PC-9 (cell line): ENCODE results near the gene SPATA31D4. TPM values are rescaled to one million over a fixed set of nuclear protein-coding genes. Genes with fewer than 3 reads are reported as not detected.

ENCODE experiments used
- BruUV-seq: library from RNA; stranded (reverse); fragments of 400-500 nt; replicated peaks from 2 replicates; lab custom pipeline; 2021; lab: Mats Ljungman, UMichigan
- CTCF ChIA-PET: fragments of 300-600 bp; sonication (Branson Sonifier 250); formaldehyde crosslinking; loops from one replicate; lab custom pipeline; 2022; ENCODE audit warnings: antibody characterized with exemption; lab: Charles Lee
- POLR2A ChIA-PET: fragments of 300-600 bp; sonication (Branson Sonifier 250); formaldehyde crosslinking; loops from one replicate; lab custom pipeline; 2022; ENCODE audit warnings: antibody characterized with exemption; ENCODE audit not compliant: unreplicated experiment; lab: Charles Lee
- DNase-seq, 2 experiments: peaks; one replicate each; pipeline versions ENCODE4 v3.0.0 to v3.0.0-alpha.2; 2015 to 2022; ENCODE audit warnings: mixed read lengths in 1 of 2
- H2AFZ ChIP-seq: fragments of 200-600 bp; sonication (generic); 2 replicates; pipeline ENCODE4 v1.8.1; 2017; ENCODE audit warnings: antibody characterized with exemption
- H3F3A ChIP-seq: fragments of 200-600 bp; sonication (generic); 2 replicates; pipeline ENCODE4 v1.8.1; 2017; ENCODE audit warnings: antibody characterized with exemption, mild to moderate bottlenecking, low read depth; ENCODE audit not compliant: insufficient read depth
- H3K27ac ChIP-seq: fragments of 200-600 bp; sonication (generic); 2 replicates; pipeline ENCODE4 v1.6.1; 2016; ENCODE audit warnings: mixed run types
- H3K27me3 ChIP-seq: fragments of 200-600 bp; sonication (generic); 2 replicates; pipeline ENCODE4 v1.6.1; 2016; ENCODE audit warnings: low read depth, mixed run types; ENCODE audit not compliant: insufficient read depth
- H3K36me3 ChIP-seq: fragments of 200-600 bp; sonication (generic); 2 replicates; pipeline ENCODE4 v1.6.1; 2016; ENCODE audit warnings: low read depth, mixed run types
- H3K4me1 ChIP-seq: fragments of 200-600 bp; sonication (generic); replicated peaks from 2 replicates; pipeline ENCODE4 v1.6.1; 2016; ENCODE audit warnings: mixed run types; ENCODE audit not compliant: insufficient read depth
- H3K4me2 ChIP-seq: fragments of 200-600 bp; sonication (generic); 2 replicates; pipeline ENCODE4 v1.6.1; 2017; ENCODE audit warnings: mixed run types
- H3K4me3 ChIP-seq: fragments of 200-600 bp; sonication (generic); 2 replicates; pipeline ENCODE4 v1.6.1; 2016; ENCODE audit warnings: mixed run types
- H3K79me2 ChIP-seq: fragments of 200-600 bp; sonication (generic); 2 replicates; pipeline ENCODE4 v1.6.1; 2017; ENCODE audit warnings: low read depth, mixed run types
- H3K9me2 ChIP-seq: fragments of 200-600 bp; sonication (generic); 2 replicates; pipeline ENCODE4 v1.8.1; 2017; ENCODE audit warnings: mild to moderate bottlenecking; ENCODE audit not compliant: insufficient read depth
- H3K9me3 ChIP-seq: fragments of 200-600 bp; sonication (generic); 2 replicates; pipeline ENCODE4 v1.8.1; 2016; ENCODE audit warnings: low read depth; ENCODE audit not compliant: insufficient read depth
- H4K20me1 ChIP-seq: fragments of 200-600 bp; sonication (generic); 2 replicates; pipeline ENCODE4 v1.8.1; 2017; ENCODE audit not compliant: insufficient read depth
- CTCF ChIP-seq: fragments of 200-600 bp; sonication (generic); conservative IDR thresholded peaks from 2 replicates; pipeline ENCODE4 v1.6.1; 2017; ENCODE audit warnings: mixed run types, antibody characterized with exemption, mild to moderate bottlenecking, moderate library complexity
- EZH2 ChIP-seq: fragments of 200-600 bp; sonication (generic); IDR thresholded peaks from 2 replicates; pipeline ENCODE4 v1.8.0; 2017; ENCODE audit warnings: antibody characterized with exemption, low read depth
- intact Hi-C: fragments of 100-400 bp; cut with micrococcal nuclease; formaldehyde crosslinking; loops from one replicate; pipeline ENCODE4 v1.10.0; 2022; ENCODE audit not compliant: unreplicated experiment
- total RNA-seq: library from RNA; stranded (reverse); gene quantifications from 2 replicates; pipeline ENCODE4 v1.2.3, GENCODE V29; 2021

Gene SPATA31D4
- total RNA-seq, 1 experiment from 2014 or later = not detected

DNA sequence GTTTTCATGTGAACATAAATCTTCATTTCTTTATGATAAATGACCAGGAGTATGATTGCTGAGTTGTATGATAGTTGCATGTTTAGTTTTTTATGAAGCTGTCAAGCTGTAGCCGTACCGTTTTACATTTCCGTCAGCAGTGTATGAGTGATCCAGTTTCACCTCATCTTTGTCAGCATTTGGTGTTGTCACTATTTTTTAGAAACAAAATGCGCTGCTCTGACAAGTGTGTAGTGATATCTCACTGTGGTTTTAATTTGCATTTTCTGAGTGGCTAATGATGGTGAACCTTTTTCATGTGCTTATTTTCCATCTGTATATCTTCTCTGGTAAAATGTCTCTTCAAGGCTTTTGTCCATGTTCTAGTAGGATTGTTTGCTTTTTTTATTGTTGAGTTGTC, 53.7 kb downstream of the SPATA31D4 start:
- no peaks in the 10 kb centered on the region for H3K27me3 ChIP-seq
- H3K27ac ChIP-seq = no peak overlapping the region
- H4K20me1 ChIP-seq = no peaks in the 10 kb centered on the region
- H2AFZ ChIP-seq = no peak overlapping the region
- H3K9me3 ChIP-seq = no peaks in the 10 kb centered on the region
- intact Hi-C loops = no loop called here
- H3K4me3 ChIP-seq = no peak overlapping the region
- no peaks in the 10 kb centered on the region for H3K79me2 ChIP-seq
- H3K4me2 ChIP-seq = no peak overlapping the region
- ChIA-PET POLR2A (interaction anchor here (0.7 kb wide), 1 partner anchor 638 kb away, joined by 8 read pairs; no protein-coding TSS in a partner anchor), CTCF (no interaction called here)
- no peaks in the 10 kb centered on the region for H3K36me3 ChIP-seq
- DNase-seq = no peak
- H3F3A ChIP-seq = no peaks in the 10 kb centered on the region
- no peaks in the 10 kb centered on the region for H3K4me1 ChIP-seq
- no peaks in the 10 kb centered on the region for H3K9me2 ChIP-seq
- TF ChIP-seq CTCF (no peak), EZH2 (no peak)
- BruUV-seq = no TSS peak

Other genes starting within 250 kb of the SPATA31D4 start
- 69.9 and 80.9 TPM in 2 replicates for gene TLE1, start 238.9 kb upstream of the SPATA31D4 start, total RNA-seq
- not detected in 2 replicates for gene SPATA31D3, start 15.1 kb downstream of the SPATA31D4 start, total RNA-seq
- gene SPATA31D1, start 60.3 kb downstream of the SPATA31D4 start, total RNA-seq = not detected in 2 replicates